GM12891 (cell line): ENCODE results near the gene TXNDC8.

Experiments used
- POLR2A ChIP-seq: IDR thresholded peaks from 2 replicates; pipeline ENCODE4 v1.6.1; 2011; ENCODE audit warnings: low read depth, low read length, control low read depth
- TAF1 ChIP-seq: IDR thresholded peaks from 2 replicates; pipeline ENCODE4 v1.6.1; 2011; ENCODE audit warnings: low read depth, low read length, control low read depth

- TF ChIP-seq POLR2A (no peak), TAF1 (no peak)
Observed at GRCh38 chr9:110291921-110292557, 45.6 kb downstream of the TXNDC8 start.
